ENCODE results near the gene MAX. TPM values are rescaled to one million over a fixed set of nuclear protein-coding genes. Genes with fewer than 3 reads are reported as not detected.
A peak's percentile ranks its signal among the peaks of the same experiment; 100 is the strongest.

Gene MAX
- total RNA-seq, 1 donor from 2014 or later = 116 TPM

DNA sequence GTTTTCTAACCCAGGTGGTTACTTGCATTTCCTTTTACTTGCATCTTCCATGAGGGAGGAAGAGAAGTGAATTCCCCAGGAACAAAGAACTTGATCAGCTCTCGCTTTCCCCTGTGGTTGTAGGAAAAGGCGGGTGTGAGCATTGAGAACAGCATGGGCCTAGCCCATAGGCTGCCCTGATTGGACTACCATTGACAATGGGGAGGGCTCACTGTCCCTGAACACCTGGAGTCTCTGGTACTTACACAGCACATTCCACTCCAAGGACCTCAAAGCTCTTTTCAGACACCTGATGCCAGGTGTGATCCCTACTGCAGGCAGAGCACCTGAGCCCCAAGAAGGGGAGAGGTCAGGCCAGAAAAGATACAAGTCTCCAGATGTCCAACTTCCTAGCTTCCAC is 25.0 kb downstream of the MAX start:
- no peaks in the 10 kb centered on the region for H3K27me3 Mint-ChIP-seq
- ChIA-PET CTCF (no interaction called here), POLR2A (no interaction called here)
- intact Hi-C loops (cut with micrococcal nuclease) = no loop called here
- no peaks in the 10 kb centered on the region for H3K9me3 Mint-ChIP-seq
- DNase-seq (no peak), ATAC-seq (ENCODE audit: low read depth) (no peak)
- no peak overlapping the region for H3K27ac Mint-ChIP-seq
- peaks cover 92% of the 10 kb centered on the region for H3K36me3 Mint-ChIP-seq (ENCODE audit: low read depth)
- TF ChIP-seq, protein P1, sequence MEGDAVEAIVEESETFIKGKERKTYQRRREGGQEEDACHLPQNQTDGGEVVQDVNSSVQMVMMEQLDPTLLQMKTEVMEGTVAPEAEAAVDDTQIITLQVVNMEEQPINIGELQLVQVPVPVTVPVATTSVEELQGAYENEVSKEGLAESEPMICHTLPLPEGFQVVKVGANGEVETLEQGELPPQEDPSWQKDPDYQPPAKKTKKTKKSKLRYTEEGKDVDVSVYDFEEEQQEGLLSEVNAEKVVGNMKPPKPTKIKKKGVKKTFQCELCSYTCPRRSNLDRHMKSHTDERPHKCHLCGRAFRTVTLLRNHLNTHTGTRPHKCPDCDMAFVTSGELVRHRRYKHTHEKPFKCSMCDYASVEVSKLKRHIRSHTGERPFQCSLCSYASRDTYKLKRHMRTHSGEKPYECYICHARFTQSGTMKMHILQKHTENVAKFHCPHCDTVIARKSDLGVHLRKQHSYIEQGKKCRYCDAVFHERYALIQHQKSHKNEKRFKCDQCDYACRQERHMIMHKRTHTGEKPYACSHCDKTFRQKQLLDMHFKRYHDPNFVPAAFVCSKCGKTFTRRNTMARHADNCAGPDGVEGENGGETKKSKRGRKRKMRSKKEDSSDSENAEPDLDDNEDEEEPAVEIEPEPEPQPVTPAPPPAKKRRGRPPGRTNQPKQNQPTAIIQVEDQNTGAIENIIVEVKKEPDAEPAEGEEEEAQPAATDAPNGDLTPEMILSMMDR (IDR thresholded peaks at IDR 0.05) = no peak
- no peak overlapping the region for H3K4me3 Mint-ChIP-seq
- peaks cover 45% of the 10 kb centered on the region for H3K4me1 Mint-ChIP-seq

DNA sequence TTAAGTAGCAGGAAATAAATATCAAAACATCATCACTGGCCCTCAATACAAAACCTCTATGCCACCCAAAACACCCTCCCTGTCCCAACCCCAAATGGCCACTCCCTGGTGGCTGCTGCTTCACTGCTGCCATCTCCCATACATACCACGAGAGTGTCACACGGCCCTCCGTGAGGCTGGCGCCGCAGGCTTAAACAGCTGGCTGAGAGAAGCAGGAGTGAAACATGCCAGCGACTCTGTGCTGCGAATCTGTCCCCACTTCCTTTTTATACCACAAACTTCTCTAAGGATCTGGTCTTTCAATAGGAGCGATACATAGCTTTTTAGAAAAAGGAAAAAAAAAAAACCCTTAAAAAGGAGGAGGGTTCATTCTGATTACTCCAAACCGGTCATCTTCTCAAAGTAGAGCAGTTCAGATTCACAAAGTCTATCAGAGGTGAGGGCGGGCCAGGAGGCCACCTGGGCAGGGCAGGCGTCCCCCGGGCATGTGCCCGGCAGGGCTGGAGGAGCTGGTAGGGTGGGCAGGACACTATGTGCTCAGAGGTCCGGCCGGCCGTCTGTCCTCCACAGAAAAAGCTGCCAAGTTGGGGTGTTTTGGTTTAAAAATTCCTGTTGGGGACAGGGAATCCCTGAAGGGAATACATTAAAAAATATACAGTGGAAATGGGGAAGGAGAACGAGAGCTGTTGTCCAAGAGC is 26.5 kb downstream of the MAX start:
- peaks cover 36% of the 10 kb centered on the region for H3K4me1 Mint-ChIP-seq
- H3K27me3 Mint-ChIP-seq = no peaks in the 10 kb centered on the region
- ATAC-seq (ENCODE audit: low read depth) (no peak), DNase-seq (no peak)
- TF ChIP-seq, protein P1 (IDR thresholded peaks at IDR 0.05) = no peak
- H3K4me3 Mint-ChIP-seq = no peak overlapping the region
- H3K36me3 Mint-ChIP-seq (ENCODE audit: low read depth) = peaks cover 78% of the 10 kb centered on the region
- peak overlapping the region; percentile 41 for H3K27ac Mint-ChIP-seq
- ChIA-PET POLR2A (no interaction called here), CTCF (no interaction called here)
- intact Hi-C loops (cut with micrococcal nuclease) = loop anchor here (2.0 kb wide), 1 partner anchor 27 kb away; the partner anchor contains the start of gene MAX
- no peaks in the 10 kb centered on the region for H3K9me3 Mint-ChIP-seq

DNA sequence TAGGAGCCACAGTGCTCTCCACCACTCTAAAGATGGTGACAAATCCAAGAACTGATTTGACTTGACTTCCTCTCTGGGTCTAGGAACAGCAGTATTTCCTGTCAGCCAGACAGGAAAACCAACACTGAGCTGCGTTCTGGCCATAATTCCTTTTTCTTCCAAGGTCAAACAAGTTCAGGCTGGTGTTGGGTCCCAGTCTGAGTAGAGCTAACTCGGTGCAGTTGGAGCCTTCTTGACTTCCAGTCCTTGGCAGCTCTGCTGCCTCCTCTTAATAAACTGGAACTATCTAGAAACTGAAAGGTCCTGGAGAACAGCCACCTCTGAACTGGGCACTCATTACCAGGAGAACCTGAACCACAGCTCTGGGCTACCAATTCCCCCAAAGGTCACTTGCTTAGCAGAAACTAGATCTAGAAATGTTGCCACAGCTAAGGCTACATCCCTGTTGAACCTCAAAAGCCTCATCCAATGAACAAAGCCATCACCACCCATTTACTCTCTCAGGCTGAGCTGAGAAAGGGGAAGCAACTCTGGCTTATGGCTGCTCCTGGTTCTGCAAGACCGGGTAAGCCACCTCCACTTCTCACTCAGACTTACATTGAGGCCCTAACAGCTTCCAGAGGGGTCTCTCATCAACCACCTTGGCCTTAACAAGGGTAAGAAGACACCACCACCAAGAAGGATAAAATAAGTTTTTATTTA is 27.7 kb downstream of the MAX start:
- H3K36me3 Mint-ChIP-seq (ENCODE audit: low read depth) = peaks cover 76% of the 10 kb centered on the region
- no peak overlapping the region for H3K4me3 Mint-ChIP-seq
- CTCF ChIA-PET = interaction anchor here (0.8 kb wide), 1 partner anchor 750 kb away, joined by 3 read pairs; no protein-coding TSS in a partner anchor

DNA sequence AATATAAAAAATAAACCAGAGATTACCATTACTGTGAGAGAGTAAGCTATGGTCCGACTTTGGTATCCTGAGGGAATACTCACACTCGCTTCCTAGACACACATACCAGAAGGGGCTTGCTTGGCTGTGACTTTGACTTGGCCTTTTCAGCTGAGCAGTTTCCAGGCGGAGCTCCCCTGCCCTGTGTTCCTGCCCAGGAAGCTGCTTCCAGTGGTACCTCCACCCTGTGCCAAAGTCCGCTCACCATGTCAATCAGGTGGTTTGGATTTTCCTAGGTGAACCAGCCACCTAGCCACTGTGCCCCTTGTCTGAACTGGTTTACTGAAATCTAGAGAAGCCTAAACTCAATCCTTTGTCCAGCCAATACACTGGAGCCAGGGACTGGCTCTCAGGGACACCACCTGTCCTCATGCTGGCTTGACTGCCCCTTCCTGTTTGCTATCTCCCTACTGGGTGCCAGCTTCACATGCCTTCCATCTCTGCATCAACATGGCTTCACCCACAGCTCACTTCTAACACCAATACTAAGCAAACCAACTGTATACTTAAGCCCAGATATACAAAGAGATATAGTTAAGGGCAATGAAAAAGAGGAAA is 28.6 kb downstream of the MAX start:
- H3K36me3 Mint-ChIP-seq (ENCODE audit: low read depth) = peaks cover 71% of the 10 kb centered on the region
- intact Hi-C loops (cut with micrococcal nuclease) = loop anchor here (2.0 kb wide), 1 partner anchor 29 kb away; the partner anchor contains the start of gene MAX
- H3K4me1 Mint-ChIP-seq = peaks cover 29% of the 10 kb centered on the region
- CTCF ChIA-PET = no interaction called here
- POLR2A ChIA-PET = no interaction called here
- no peak overlapping the region for H3K4me3 Mint-ChIP-seq
- ATAC-seq (ENCODE audit: low read depth) = no peak
- no peak for DNase-seq
- no peaks in the 10 kb centered on the region for H3K9me3 Mint-ChIP-seq
- TF ChIP-seq, protein P1 (IDR thresholded peaks at IDR 0.05) = no peak
- H3K27me3 Mint-ChIP-seq = no peaks in the 10 kb centered on the region
- no peak overlapping the region for H3K27ac Mint-ChIP-seq

More for the DNA sequence above, 27.7 kb downstream of the MAX start:
- TF ChIP-seq, protein P1 (IDR thresholded peaks at IDR 0.05) = no peak
- DNase-seq (no peak), ATAC-seq (ENCODE audit: low read depth) (peak; percentile 87)
- peak overlapping the region; percentile 32 for H3K27ac Mint-ChIP-seq
- peaks cover 31% of the 10 kb centered on the region for H3K4me1 Mint-ChIP-seq
- POLR2A ChIA-PET = no interaction called here
- H3K9me3 Mint-ChIP-seq = no peaks in the 10 kb centered on the region
- intact Hi-C loops (cut with micrococcal nuclease) = loop anchor here (2.0 kb wide), 1 partner anchor 28 kb away; the partner anchor contains the start of gene MAX
- no peaks in the 10 kb centered on the region for H3K27me3 Mint-ChIP-seq

DNA sequence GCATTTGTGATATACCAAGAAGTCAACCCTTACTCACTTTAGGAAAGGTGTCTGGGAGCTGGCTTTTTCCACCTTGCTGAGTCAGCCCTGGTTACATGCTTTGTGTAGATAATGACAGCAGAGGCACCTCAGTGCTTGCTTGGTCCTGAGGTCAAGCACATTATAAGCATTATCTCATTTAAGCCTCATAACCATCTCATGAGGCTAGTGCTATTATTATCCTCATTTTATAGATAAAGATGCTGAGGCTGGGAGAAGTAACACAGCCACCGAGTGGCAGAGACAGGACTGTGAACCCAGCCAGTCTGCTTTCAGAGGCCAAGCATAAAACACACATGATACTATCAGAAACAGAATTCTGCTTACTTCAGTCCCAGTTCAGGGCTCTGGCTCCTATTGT is 29.4 kb downstream of the MAX start:
- H3K27me3 Mint-ChIP-seq = no peaks in the 10 kb centered on the region
- ChIA-PET CTCF (no interaction called here), POLR2A (interaction anchor here (0.6 kb wide), 1 partner anchor 31 kb away, joined by 4 read pairs; no protein-coding TSS in a partner anchor)
- H3K36me3 Mint-ChIP-seq (ENCODE audit: low read depth) = peaks cover 73% of the 10 kb centered on the region
- intact Hi-C loops (cut with micrococcal nuclease) = no loop called here
- ATAC-seq (ENCODE audit: low read depth) (no peak), DNase-seq (no peak)
- TF ChIP-seq, protein P1 (IDR thresholded peaks at IDR 0.05) = no peak
- peaks cover 29% of the 10 kb centered on the region for H3K4me1 Mint-ChIP-seq
- H3K27ac Mint-ChIP-seq = no peak overlapping the region
- H3K4me3 Mint-ChIP-seq = no peak overlapping the region
- H3K9me3 Mint-ChIP-seq = no peaks in the 10 kb centered on the region

All from activated B cell treated with CpG ODN at 0.5 μM for 24 hours (primary cell).